Measurements from ENCODE around the gene PCDHGA11.
A peak's percentile ranks its signal among the peaks of the same experiment; 100 is the strongest.
"Not testable (repeated sequence)": the region's sequence is repeated elsewhere in the genome, so short reads cannot be mapped to it uniquely, and the experiment has no call there.

PCDHGA11 gene

GRCh38 chr5:141398608-141399007, 22.2 kb upstream of the PCDHGA11 start:
- no peak for DNase-seq (ENCODE audit: low read depth in 2 of 2)

GRCh38 chr5:141399555-141400258, 21.1 kb upstream of the PCDHGA11 start:
- no peak for DNase-seq (ENCODE audit: low read depth in 2 of 2)

GRCh38 chr5:141402553-141403243, 18.2 kb upstream of the PCDHGA11 start, which contains the start of gene PCDHGA9:
Gene PCDHGA9 (plus strand): TSS chr5:141402778. CDS start chr5:141402953, 175 bp downstream.
- no peak for DNase-seq (ENCODE audit: low read depth in 2 of 2)

GRCh38 chr5:141403387-141403786, 17.5 kb upstream of the PCDHGA11 start:
- DNase-seq (ENCODE audit: low read depth in 2 of 2): no peak

- DNase-seq (ENCODE audit: low read depth in 2 of 2): not testable (repeated sequence)
These were observed 12.9 kb upstream of the PCDHGA11 start, which contains the start of gene PCDHGB6 for GRCh38 chr5:141407790-141408505. Gene PCDHGB6 (plus strand): TSS chr5:141408021. CDS start chr5:141408203, 182 bp downstream.

GRCh38 chr5:141409598-141410306, 11.1 kb upstream of the PCDHGA11 start:
- no peak for DNase-seq (ENCODE audit: low read depth in 2 of 2)

GRCh38 chr5:141411575-141411974, 9.3 kb upstream of the PCDHGA11 start:
- no peak for DNase-seq (ENCODE audit: low read depth in 2 of 2)

GRCh38 chr5:141412854-141413539, 7.9 kb upstream of the PCDHGA11 start, which contains the start of gene PCDHGA10:
Gene PCDHGA10 (plus strand): TSS chr5:141412987. CDS start chr5:141413176, 189 bp downstream.
- DNase-seq (ENCODE audit: low read depth in 2 of 2): no peak

- no peak for DNase-seq (ENCODE audit: low read depth in 2 of 2)
These were observed 7.2 kb upstream of the PCDHGA11 start for GRCh38 chr5:141413540-141414069.

GRCh38 chr5:141414548-141415274, 6.1 kb upstream of the PCDHGA11 start:
- not testable (repeated sequence) for DNase-seq (ENCODE audit: low read depth in 2 of 2)

GRCh38 chr5:141415275-141415618, 5.6 kb upstream of the PCDHGA11 start:
- DNase-seq (ENCODE audit: low read depth in 2 of 2): not testable (repeated sequence)

- DNase-seq (ENCODE audit: low read depth in 2 of 2): peak; percentile 47 to 50
These were observed 3.2 kb upstream of the PCDHGA11 start, which contains the start of gene PCDHGB7 for GRCh38 chr5:141417494-141418172. Gene PCDHGB7 (plus strand): TSS chr5:141417677. CDS start chr5:141417860, 183 bp downstream.

GRCh38 chr5:141419074-141419880, 1.6 kb upstream of the PCDHGA11 start:
- DNase-seq (ENCODE audit: low read depth in 2 of 2): no peak

- DNase-seq (ENCODE audit: low read depth in 2 of 2): no peak
These were observed 621 bp downstream of the PCDHGA11 start for GRCh38 chr5:141421489-141421855.

GRCh38 chr5:141422742-141423291, 2.0 kb downstream of the PCDHGA11 start:
- no peak for DNase-seq (ENCODE audit: low read depth in 2 of 2)

GRCh38 chr5:141427783-141428426, 7.1 kb downstream of the PCDHGA11 start:
- no peak for DNase-seq (ENCODE audit: low read depth in 2 of 2)

- DNase-seq (ENCODE audit: low read depth in 2 of 2): peak; percentile 78 to 82
These were observed 9.7 kb downstream of the PCDHGA11 start, which contains the start of gene PCDHGA12 for GRCh38 chr5:141430332-141431113. Gene PCDHGA12 (plus strand): TSS chr5:141430507. CDS start chr5:141430760, 253 bp downstream.

Measured in fibroblast of skin of left biceps (primary cell).